Measurements from ENCODE around the gene CFAP119. TPM values are rescaled to one million over a fixed set of nuclear protein-coding genes. Genes with fewer than 3 reads are reported as not detected.

The CFAP119 gene
- total and polyA plus RNA-seq, 2 of the 8 experiments (the other 6 are each of a cell fraction or from before 2014, with no cell fraction given): 5.6 to 6.0 TPM

- TF ChIP-seq ATF2 (IDR thresholded peaks at IDR 0.05; ENCODE audit: low read length) (no peak), HDAC2 (IDR thresholded peaks at IDR 0.05; ENCODE audit: borderline replicate concordance in 1 of 2, low read depth in 2 of 2, low read length in 2 of 2) (peak; percentile 14 to 98; a peak in 2 of 4 replicates), KDM4A (IDR thresholded peaks at IDR 0.05; ENCODE audit: low read depth, low read length, severe bottlenecking) (peak; percentile 40), KDM1A (IDR thresholded peaks at IDR 0.05; ENCODE audit: borderline replicate concordance, low read length) (no peak), EZH2 (IDR thresholded peaks at IDR 0.05; ENCODE audit: low read depth, low read length, severe bottlenecking) (no peak), FOSL1 (IDR thresholded peaks at IDR 0.05; ENCODE audit: insufficient read depth, low read depth, low read length) (no peak), TCF12 (IDR thresholded peaks at IDR 0.05; ENCODE audit: low read depth, low read length) (no peak), YY1 (IDR thresholded peaks at IDR 0.05; ENCODE audit: low read depth, low read length) (peak; percentile 97), CBX5 (IDR thresholded peaks at IDR 0.05; ENCODE audit: low read depth, low read length) (no peak), SRF (IDR thresholded peaks at IDR 0.05; ENCODE audit: low read depth, low read length) (no peak), EGR1 (IDR thresholded peaks at IDR 0.05; ENCODE audit: borderline replicate concordance, low read depth, low read length) (no peak), CREB1 (IDR thresholded peaks at IDR 0.05) (peak; percentile 91), BACH1 (IDR thresholded peaks at IDR 0.05; ENCODE audit: low read length) (no peak), SIN3A (conservative IDR thresholded peaks at IDR 0.05 in 1 of 2, IDR thresholded peaks at IDR 0.05 in 1 of 2; ENCODE audit: low read depth in 1 of 2, low read length in 2 of 2) (peak; percentile 86 to 95; a peak in 3 of 4 replicates), BCL11A (IDR thresholded peaks at IDR 0.05; ENCODE audit: low read depth in 2 of 2, low read length in 2 of 2) (no peak)
- TF ChIP-seq, protein P1, sequence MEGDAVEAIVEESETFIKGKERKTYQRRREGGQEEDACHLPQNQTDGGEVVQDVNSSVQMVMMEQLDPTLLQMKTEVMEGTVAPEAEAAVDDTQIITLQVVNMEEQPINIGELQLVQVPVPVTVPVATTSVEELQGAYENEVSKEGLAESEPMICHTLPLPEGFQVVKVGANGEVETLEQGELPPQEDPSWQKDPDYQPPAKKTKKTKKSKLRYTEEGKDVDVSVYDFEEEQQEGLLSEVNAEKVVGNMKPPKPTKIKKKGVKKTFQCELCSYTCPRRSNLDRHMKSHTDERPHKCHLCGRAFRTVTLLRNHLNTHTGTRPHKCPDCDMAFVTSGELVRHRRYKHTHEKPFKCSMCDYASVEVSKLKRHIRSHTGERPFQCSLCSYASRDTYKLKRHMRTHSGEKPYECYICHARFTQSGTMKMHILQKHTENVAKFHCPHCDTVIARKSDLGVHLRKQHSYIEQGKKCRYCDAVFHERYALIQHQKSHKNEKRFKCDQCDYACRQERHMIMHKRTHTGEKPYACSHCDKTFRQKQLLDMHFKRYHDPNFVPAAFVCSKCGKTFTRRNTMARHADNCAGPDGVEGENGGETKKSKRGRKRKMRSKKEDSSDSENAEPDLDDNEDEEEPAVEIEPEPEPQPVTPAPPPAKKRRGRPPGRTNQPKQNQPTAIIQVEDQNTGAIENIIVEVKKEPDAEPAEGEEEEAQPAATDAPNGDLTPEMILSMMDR (IDR thresholded peaks at IDR 0.05; ENCODE audit: control extremely low read depth in 1 of 3, insufficient read depth in 1 of 3, low read depth in 1 of 3, low read length in 3 of 3): no peak
- TF ChIP-seq, protein P2, sequence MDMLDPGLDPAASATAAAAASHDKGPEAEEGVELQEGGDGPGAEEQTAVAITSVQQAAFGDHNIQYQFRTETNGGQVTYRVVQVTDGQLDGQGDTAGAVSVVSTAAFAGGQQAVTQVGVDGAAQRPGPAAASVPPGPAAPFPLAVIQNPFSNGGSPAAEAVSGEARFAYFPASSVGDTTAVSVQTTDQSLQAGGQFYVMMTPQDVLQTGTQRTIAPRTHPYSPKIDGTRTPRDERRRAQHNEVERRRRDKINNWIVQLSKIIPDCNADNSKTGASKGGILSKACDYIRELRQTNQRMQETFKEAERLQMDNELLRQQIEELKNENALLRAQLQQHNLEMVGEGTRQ (IDR thresholded peaks at IDR 0.05; ENCODE audit: low read length): no peak
Measured at GRCh38 chr16:30761928-30762902, at the start of gene CFAP119, which contains the start of gene RNF40 (continued).

All from H1 (cell line).